ENCODE measurements around the gene MSRB3. TPM values are rescaled to one million over a fixed set of nuclear protein-coding genes. Genes with fewer than 3 reads are reported as not detected.
A peak's percentile ranks its signal among the peaks of the same experiment; 100 is the strongest.

Gene MSRB3
- total and polyA plus RNA-seq, 2 donors (not counting 3 experiments of a cell fraction or from before 2014, with no cell fraction given), result 20.0 to 59.3 TPM

DNA sequence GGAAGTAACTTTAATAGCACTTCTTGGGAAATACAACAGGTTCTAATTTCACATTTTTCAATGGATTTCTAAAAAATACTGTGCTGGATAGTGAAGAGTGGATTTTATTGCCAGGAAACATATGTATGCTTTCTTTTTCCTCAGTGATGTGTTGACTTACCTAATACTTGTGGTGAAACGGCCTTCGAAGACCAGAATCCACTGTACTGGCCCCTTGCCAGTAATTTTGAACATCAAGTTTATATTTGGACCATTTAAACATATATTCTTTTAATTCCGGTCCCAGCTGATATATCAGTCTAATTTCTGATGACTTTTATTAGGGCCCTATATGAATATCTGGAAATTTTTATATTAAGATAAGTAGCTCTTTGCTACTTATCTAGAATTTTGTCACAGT is 1.8 kb downstream of the MSRB3 start:
- intact Hi-C loops (cut with micrococcal nuclease) (loop anchor here (5.0 kb wide), 1 partner anchor 388 kb away; no protein-coding TSS in a partner anchor), dilution Hi-C loops (cut with MboI; ENCODE audit: extremely low pct_ligation_motif_present, low sequenced_read_pairs) (no loop called here)
- CTCF ChIA-PET, result interaction anchor here (1.2 to 1.3 kb wide), 3 partner anchors 11 to 276 kb away, joined by 4 to 5 read pairs (median 4); no protein-coding TSS in a partner anchor
- POLR2A ChIA-PET, result no interaction called here
- Histone ChIP-seq H3K9me3 (replicated peaks; ENCODE audit: control insufficient read depth, insufficient read depth, low read length) (no peaks in the 10 kb centered on the region), H2AFZ (ENCODE audit: low read depth, low read length) (no peak overlapping the region), H3K36me3 (ENCODE audit: control insufficient read depth in 2 of 2, extremely low read depth in 1 of 2, insufficient read depth in 2 of 2, low read length in 2 of 2) (no peaks in the 10 kb centered on the region), H3K9me1 (replicated peaks; ENCODE audit: control insufficient read depth, extremely low read depth, insufficient read depth, low read length) (no peaks in the 10 kb centered on the region), H3K9ac (replicated peaks; ENCODE audit: extremely low read depth, insufficient read depth, low read length) (peak overlapping the region; percentile 93), H3K4me1 (ENCODE audit: control insufficient read depth, extremely low read depth, insufficient read depth, low read length) (peaks cover 24% of the 10 kb centered on the region), H3K27me3 (ENCODE audit: control insufficient read depth in 2 of 2, insufficient read depth in 2 of 2, low read length in 2 of 2) (no peaks in the 10 kb centered on the region), H4K20me1 (replicated peaks; ENCODE audit: control insufficient read depth, extremely low read depth, insufficient read depth, low read length) (peaks cover 3% of the 10 kb centered on the region), H3K79me2 (ENCODE audit: control insufficient read depth, insufficient read depth, low read length) (peaks cover 62% of the 10 kb centered on the region), H3K4me3 (replicated peaks in 1 of 3; ENCODE audit: insufficient read depth in 1 of 3, low read depth in 1 of 3, low read length in 3 of 3) (peak overlapping the region in 2 of 3 experiments; percentile 90 to 95), H3K27ac (ENCODE audit: insufficient read depth, low read depth, low read length) (no peak overlapping the region), H3K4me2 (ENCODE audit: insufficient read depth, low read length) (peak overlapping the region; percentile 99)
- DNase-seq (ENCODE audit: low read depth, low spot score) (peak; percentile 50), FAIRE-seq (peak; percentile 48)
- TF ChIP-seq POLR2AphosphoS5 (IDR thresholded peaks at IDR 0.05; ENCODE audit: insufficient read depth, low read depth, low read length), result no peak
- no peak for TF ChIP-seq POLR2A (IDR thresholded peaks at IDR 0.05; ENCODE audit: low read depth, low read length)
- TF ChIP-seq MYC (IDR thresholded peaks at IDR 0.05; ENCODE audit: low read depth, low read length), result no peak
- TF ChIP-seq, protein P1, sequence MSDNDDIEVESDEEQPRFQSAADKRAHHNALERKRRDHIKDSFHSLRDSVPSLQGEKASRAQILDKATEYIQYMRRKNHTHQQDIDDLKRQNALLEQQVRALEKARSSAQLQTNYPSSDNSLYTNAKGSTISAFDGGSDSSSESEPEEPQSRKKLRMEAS (IDR thresholded peaks at IDR 0.05; ENCODE audit: insufficient read depth, insufficient read length), result no peak
- TF ChIP-seq, protein P2, sequence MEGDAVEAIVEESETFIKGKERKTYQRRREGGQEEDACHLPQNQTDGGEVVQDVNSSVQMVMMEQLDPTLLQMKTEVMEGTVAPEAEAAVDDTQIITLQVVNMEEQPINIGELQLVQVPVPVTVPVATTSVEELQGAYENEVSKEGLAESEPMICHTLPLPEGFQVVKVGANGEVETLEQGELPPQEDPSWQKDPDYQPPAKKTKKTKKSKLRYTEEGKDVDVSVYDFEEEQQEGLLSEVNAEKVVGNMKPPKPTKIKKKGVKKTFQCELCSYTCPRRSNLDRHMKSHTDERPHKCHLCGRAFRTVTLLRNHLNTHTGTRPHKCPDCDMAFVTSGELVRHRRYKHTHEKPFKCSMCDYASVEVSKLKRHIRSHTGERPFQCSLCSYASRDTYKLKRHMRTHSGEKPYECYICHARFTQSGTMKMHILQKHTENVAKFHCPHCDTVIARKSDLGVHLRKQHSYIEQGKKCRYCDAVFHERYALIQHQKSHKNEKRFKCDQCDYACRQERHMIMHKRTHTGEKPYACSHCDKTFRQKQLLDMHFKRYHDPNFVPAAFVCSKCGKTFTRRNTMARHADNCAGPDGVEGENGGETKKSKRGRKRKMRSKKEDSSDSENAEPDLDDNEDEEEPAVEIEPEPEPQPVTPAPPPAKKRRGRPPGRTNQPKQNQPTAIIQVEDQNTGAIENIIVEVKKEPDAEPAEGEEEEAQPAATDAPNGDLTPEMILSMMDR (IDR thresholded peaks at IDR 0.05; ENCODE audit: extremely low read depth in 1 of 2, insufficient read depth in 1 of 2, low read depth in 1 of 2, low read length in 2 of 2), result no peak
- no peak for TF ChIP-seq GATA2 (IDR thresholded peaks at IDR 0.05; ENCODE audit: insufficient read depth, insufficient read length, low read depth, low read length)
- BruUV-seq (replicated peaks), result no TSS peak
